ENCODE results near the gene RNF220.

- TF ChIP-seq CTCF (conservative IDR thresholded peaks at IDR 0.05; ENCODE audit: low read length) = no peak
- TF ChIP-seq EZH2phosphoT487 (IDR thresholded peaks at IDR 0.05; ENCODE audit: borderline replicate concordance) = no peak
Observed at GRCh38 chr1:44401256-44402228, 3.5 kb upstream of the RNF220 start.
